Trophoblast cell (in vitro differentiated cells and primary cell): ENCODE results near the gene C10orf62.
"Not testable (repeated sequence)": the region's sequence is repeated elsewhere in the genome, so short reads cannot be mapped to it uniquely, and the experiment has no call there.

Experiments used
- DNase-seq, 2 donors: peaks; one replicate each; pipeline ENCODE4 v3.0.0-alpha.2; 2016
- H2AFZ ChIP-seq: 2 replicates; pipeline ENCODE4 v1.6.1; 2013; ENCODE audit warnings: low read length, moderate library complexity, mild to moderate bottlenecking; ENCODE audit not compliant: insufficient read depth, poor library complexity
- H2AK5ac ChIP-seq: 2 replicates; pipeline ENCODE4 v1.6.1; 2013; ENCODE audit warnings: mild to moderate bottlenecking, low read length
- H2BK120ac ChIP-seq: 2 replicates; pipeline ENCODE4 v1.6.1; 2013; ENCODE audit warnings: low read length, mild to moderate bottlenecking, moderate library complexity; ENCODE audit not compliant: insufficient read depth, poor library complexity
- H2BK12ac ChIP-seq: 2 replicates; pipeline ENCODE4 v1.6.1; 2013; ENCODE audit warnings: mild to moderate bottlenecking, low read length, moderate library complexity
- H2BK5ac ChIP-seq: 2 replicates; pipeline ENCODE4 v1.6.1; 2013; ENCODE audit warnings: low read length, low read depth, moderate library complexity, mild to moderate bottlenecking; ENCODE audit not compliant: poor library complexity
- H3K14ac ChIP-seq: 2 replicates; pipeline ENCODE4 v1.6.1; 2013; ENCODE audit warnings: mild to moderate bottlenecking, low read length
- H3K18ac ChIP-seq: 2 replicates; pipeline ENCODE4 v1.6.1; 2013; ENCODE audit warnings: mild to moderate bottlenecking, low read length
- H3K23ac ChIP-seq: 2 replicates; pipeline ENCODE4 v1.6.1; 2013; ENCODE audit warnings: low read length
- H3K27ac ChIP-seq: 2 replicates; pipeline ENCODE4 v1.5.1; 2013; ENCODE audit warnings: low read depth, mild to moderate bottlenecking, inconsistent platforms, low read length, moderate library complexity
- H3K27me3 ChIP-seq: 2 replicates; pipeline ENCODE4 v1.6.1; 2013; ENCODE audit warnings: inconsistent platforms, mild to moderate bottlenecking, low read length, moderate library complexity; ENCODE audit not compliant: insufficient read depth
- H3K36me3 ChIP-seq, 2 experiments: 1 replicate in 1 of 2; 2 replicates in 1 of 2; pipeline ENCODE4 v1.6.1; 2013; ENCODE audit warnings: low read length in 2 of 2, mild to moderate bottlenecking in 2 of 2, moderate library complexity in 1 of 2; ENCODE audit not compliant: insufficient read depth in 2 of 2, control insufficient read depth in 1 of 2
- H3K4ac ChIP-seq: 2 replicates; pipeline ENCODE4 v1.6.1; 2013; ENCODE audit warnings: low read depth, mild to moderate bottlenecking, low read length, moderate library complexity
- H3K4me1 ChIP-seq, 2 experiments: 1 replicate in 1 of 2; 2 replicates in 1 of 2; pipeline ENCODE4 v1.6.1; 2013; ENCODE audit warnings: low read length in 2 of 2, mild to moderate bottlenecking in 2 of 2, moderate library complexity in 1 of 2; ENCODE audit not compliant: insufficient read depth in 2 of 2, control insufficient read depth in 1 of 2
- H3K4me2 ChIP-seq: 2 replicates; pipeline ENCODE4 v1.6.1; 2013; ENCODE audit warnings: inconsistent platforms, mild to moderate bottlenecking, low read length, moderate library complexity
- H3K4me3 ChIP-seq: 2 replicates; pipeline ENCODE4 v1.5.1; 2013; ENCODE audit warnings: mild to moderate bottlenecking, low read depth, low read length, inconsistent platforms
- H3K79me1 ChIP-seq: one replicate; pipeline ENCODE4 v1.6.1; 2013; ENCODE audit warnings: low read length
- H3K79me2 ChIP-seq: 2 replicates; pipeline ENCODE4 v1.6.1; 2013; ENCODE audit warnings: low read length, mild to moderate bottlenecking; ENCODE audit not compliant: control insufficient read depth, insufficient read depth, poor library complexity
- H3K9ac ChIP-seq: 2 replicates; pipeline ENCODE4 v1.6.1; 2013; ENCODE audit warnings: mild to moderate bottlenecking, low read length
- H3K9me3 ChIP-seq: 2 replicates; pipeline ENCODE4 v1.6.1; 2013; ENCODE audit warnings: low read depth, mild to moderate bottlenecking, control low read depth, inconsistent platforms, low read length; ENCODE audit not compliant: insufficient read depth
- H4K12ac ChIP-seq: 2 replicates; pipeline ENCODE4 v1.6.1; 2013; ENCODE audit warnings: low read depth, mild to moderate bottlenecking, low read length, moderate library complexity
- H4K8ac ChIP-seq: 2 replicates; pipeline ENCODE4 v1.6.1; 2013; ENCODE audit warnings: low read depth, mild to moderate bottlenecking, low read length, moderate library complexity
- H4K91ac ChIP-seq: one replicate; pipeline ENCODE4 v1.6.1; 2013; ENCODE audit warnings: low read depth, mild to moderate bottlenecking, low read length, moderate library complexity
- WGBS: extraction: QIAGEN DNeasy Blood & Tissue Kit; methylation state at CpG from one replicate; pipeline ENCODE4 v1.1.7; 2013; ENCODE audit warnings: missing lambda C conversion rate; ENCODE audit not compliant: insufficient read length, insufficient coverage; ENCODE audit errors: extremely low coverage; 5-methylcytosine and 5-hydroxymethylcytosine counted together

Gene C10orf62

GRCh38 chr10:97633921-97634320 is 44.4 kb downstream of the C10orf62 start:
- DNase-seq: peak; percentile 27 to 73
- peak overlapping the region; percentile 89 for H3K4me2 ChIP-seq

GRCh38 chr10:97635577-97635976 is 46.1 kb downstream of the C10orf62 start:
- Histone ChIP-seq H2AFZ (no peak overlapping the region), H3K4me1 (peaks cover 3 to 6% of the 10 kb centered on the region in 2 experiments), H3K36me3 (no peaks in the 10 kb centered on the region), H3K79me1 (peaks cover 1% of the 10 kb centered on the region), H4K12ac (no peak overlapping the region), H3K27me3 (no peaks in the 10 kb centered on the region), H2AK5ac (no peak overlapping the region), H3K18ac (no peak overlapping the region), H3K9ac (no peak overlapping the region), H3K79me2 (peaks cover 2% of the 10 kb centered on the region), H2BK120ac (no peak overlapping the region), H2BK5ac (no peak overlapping the region), H3K4me3 (no peak overlapping the region), H3K14ac (no peak overlapping the region), H4K8ac (no peak overlapping the region), H3K23ac (no peak overlapping the region), H3K27ac (no peak overlapping the region), H4K91ac (no peak overlapping the region), H3K4ac (no peak overlapping the region), H3K4me2 (no peak overlapping the region), H3K9me3 (no peaks in the 10 kb centered on the region), H2BK12ac (no peak overlapping the region)
- WGBS: no CpG with 5 or more reads among the region's 1 CpG
- DNase-seq: no peak

More at GRCh38 chr10:97633921-97634320, 44.4 kb downstream of the C10orf62 start:
- H4K8ac ChIP-seq: peak overlapping the region; percentile 88
- no peak overlapping the region for H3K27ac ChIP-seq
- H3K79me2 ChIP-seq: peaks cover 2% of the 10 kb centered on the region
- H3K4me3 ChIP-seq: no peak overlapping the region
- H3K9ac ChIP-seq: no peak overlapping the region
- H3K79me1 ChIP-seq: peaks cover 1% of the 10 kb centered on the region
- H3K14ac ChIP-seq: no peak overlapping the region
- peak overlapping the region; percentile 80 for H2AFZ ChIP-seq
- H2BK120ac ChIP-seq: no peak overlapping the region
- H2BK12ac ChIP-seq: no peak overlapping the region
- no peaks in the 10 kb centered on the region for H3K9me3 ChIP-seq
- no peak overlapping the region for H2BK5ac ChIP-seq
- no peak overlapping the region for H4K91ac ChIP-seq
- no CpG with 5 or more reads among the region's 8 CpGs for WGBS
- H4K12ac ChIP-seq: no peak overlapping the region
- no peaks in the 10 kb centered on the region for H3K27me3 ChIP-seq
- H2AK5ac ChIP-seq: no peak overlapping the region
- no peak overlapping the region for H3K18ac ChIP-seq
- H3K23ac ChIP-seq: no peak overlapping the region
- H3K4me1 ChIP-seq: peaks cover 3 to 6% of the 10 kb centered on the region in 2 experiments
- H3K4ac ChIP-seq: no peak overlapping the region
- H3K36me3 ChIP-seq: no peaks in the 10 kb centered on the region

- H4K12ac ChIP-seq, H3K27ac ChIP-seq, H3K4ac ChIP-seq, H3K18ac ChIP-seq, H2BK5ac ChIP-seq, H3K9ac ChIP-seq, DNase-seq, H2BK120ac ChIP-seq, H3K36me3 ChIP-seq, H3K4me1 ChIP-seq, H2AK5ac ChIP-seq, H3K27me3 ChIP-seq, H4K91ac ChIP-seq, H2AFZ ChIP-seq, H3K79me2 ChIP-seq, H3K79me1 ChIP-seq, H3K14ac ChIP-seq, H4K8ac ChIP-seq, H3K4me2 ChIP-seq, H3K9me3 ChIP-seq, H3K4me3 ChIP-seq, H3K23ac ChIP-seq, H2BK12ac ChIP-seq: not testable (repeated sequence)
- no CpG with 5 or more reads among the region's 3 CpGs for WGBS
These were observed 49.6 kb downstream of the C10orf62 start for GRCh38 chr10:97639090-97639489.

- H3K23ac ChIP-seq: no peak within 1 kb of the TSS
- DNase-seq: peak; percentile 100
- H4K91ac ChIP-seq: peak within 1 kb of the TSS; percentile 50
- H3K27me3 ChIP-seq: no peaks in the 10 kb centered on the region
- H3K4me2 ChIP-seq: peak within 1 kb of the TSS; percentile 88
- H2BK12ac ChIP-seq: no peak within 1 kb of the TSS
- H3K36me3 ChIP-seq: peaks cover 2 to 10% of the 10 kb centered on the region in 2 experiments
- H3K9ac ChIP-seq: peak within 1 kb of the TSS; percentile 97
- peaks cover 2% of the 10 kb centered on the region for H3K79me1 ChIP-seq
- peak within 1 kb of the TSS; percentile 84 for H3K4ac ChIP-seq
- peaks cover 0 to 5% of the 10 kb centered on the region in 2 experiments for H3K4me1 ChIP-seq
- peak within 1 kb of the TSS; percentile 91 for H2AFZ ChIP-seq
- peak within 1 kb of the TSS; percentile 100 for H3K4me3 ChIP-seq
- no peak within 1 kb of the TSS for H4K12ac ChIP-seq
- H3K9me3 ChIP-seq: no peaks in the 10 kb centered on the region
- no CpG with 5 or more reads among the region's 54 CpGs for WGBS
- H3K18ac ChIP-seq: peak within 1 kb of the TSS; percentile 74
- H2AK5ac ChIP-seq: no peak within 1 kb of the TSS
- peak within 1 kb of the TSS; percentile 59 for H4K8ac ChIP-seq
- H3K14ac ChIP-seq: peak within 1 kb of the TSS; percentile 47
- H3K27ac ChIP-seq: peak within 1 kb of the TSS; percentile 44
- H2BK120ac ChIP-seq: peak within 1 kb of the TSS; percentile 55
- H2BK5ac ChIP-seq: peak within 1 kb of the TSS; percentile 50
- peaks cover 8% of the 10 kb centered on the region for H3K79me2 ChIP-seq
These were observed 50.8 kb downstream of the C10orf62 start, which contains the start of gene PI4K2A for GRCh38 chr10:97640174-97640867. Gene PI4K2A, plus strand, starts transcription at chr10:97640671. Its CDS starts 72 bp downstream, at chr10:97640743.
